ENCODE measurements around the gene DPP10. TPM values are rescaled to one million over a fixed set of nuclear protein-coding genes. Genes with fewer than 3 reads are reported as not detected.

Gene DPP10
- total and polyA plus RNA-seq, 2 of the 13 experiments (the other 11 are each of a cell fraction or from before 2014, with no cell fraction given) = 0.95 to 1.7 TPM

DNA sequence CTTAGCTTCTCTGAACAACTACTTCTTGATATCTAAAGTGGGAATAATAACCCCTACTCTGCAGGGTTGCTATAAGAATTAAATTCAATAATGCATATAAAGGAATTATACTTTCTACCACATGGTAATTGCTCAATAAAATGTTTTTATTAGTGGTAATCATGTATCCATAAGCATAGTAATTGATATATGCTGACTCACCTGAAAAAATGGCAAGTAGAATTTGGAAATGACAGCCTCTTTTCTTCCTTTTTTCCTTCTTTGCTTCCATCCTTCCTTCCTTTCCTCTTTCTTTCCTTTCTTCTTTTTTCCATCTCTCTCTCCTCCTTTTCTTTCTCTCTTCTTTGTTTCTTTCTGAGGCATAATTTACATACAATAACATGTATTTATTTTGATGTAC lies 65.3 kb downstream of the DPP10 start:
- H3K27ac ChIP-seq (ENCODE audit: extremely low read length, insufficient read depth, low read length) = no peak overlapping the region
- intact Hi-C loops (cut with micrococcal nuclease; ENCODE audit: unreplicated experiment) = no loop called here
- peaks cover 0 to 5% of the 10 kb centered on the region in 2 experiments; a peak in 2 of 5 replicates for H3K27me3 ChIP-seq (ENCODE audit: control insufficient read depth in 1 of 2, insufficient read depth in 2 of 2, low read length in 2 of 2)
- H3K9me3 ChIP-seq (ENCODE audit: low read length) = no peaks in the 10 kb centered on the region
- no peak for ATAC-seq
- no peaks in the 10 kb centered on the region for H3K4me1 ChIP-seq (ENCODE audit: insufficient read depth, low read length)
- H4K20me1 ChIP-seq (ENCODE audit: insufficient read depth, low read length) = no peaks in the 10 kb centered on the region
- TF ChIP-seq MED13 (CRISPR knock-in tag; IDR thresholded peaks at IDR 0.05) = no peak
- peak; percentile 82 to 86 for TF ChIP-seq MAFK (conservative IDR thresholded peaks at IDR 0.05 in 1 of 2, IDR thresholded peaks at IDR 0.05 in 1 of 2; ENCODE audit: low read length in 2 of 2)
- TF ChIP-seq ESRRA (CRISPR knock-in tag; IDR thresholded peaks at IDR 0.05; ENCODE audit: low read depth) = no peak
- no peak for TF ChIP-seq HMG20A (CRISPR knock-in tag; IDR thresholded peaks at IDR 0.05; ENCODE audit: borderline replicate concordance)
- TF ChIP-seq MYC (CRISPR knock-in tag; IDR thresholded peaks at IDR 0.05; ENCODE audit: borderline replicate concordance) = no peak
- no peak for TF ChIP-seq ASH2L (IDR thresholded peaks at IDR 0.05; ENCODE audit: insufficient read length, low read depth, low read length)
- TF ChIP-seq, protein P1, sequence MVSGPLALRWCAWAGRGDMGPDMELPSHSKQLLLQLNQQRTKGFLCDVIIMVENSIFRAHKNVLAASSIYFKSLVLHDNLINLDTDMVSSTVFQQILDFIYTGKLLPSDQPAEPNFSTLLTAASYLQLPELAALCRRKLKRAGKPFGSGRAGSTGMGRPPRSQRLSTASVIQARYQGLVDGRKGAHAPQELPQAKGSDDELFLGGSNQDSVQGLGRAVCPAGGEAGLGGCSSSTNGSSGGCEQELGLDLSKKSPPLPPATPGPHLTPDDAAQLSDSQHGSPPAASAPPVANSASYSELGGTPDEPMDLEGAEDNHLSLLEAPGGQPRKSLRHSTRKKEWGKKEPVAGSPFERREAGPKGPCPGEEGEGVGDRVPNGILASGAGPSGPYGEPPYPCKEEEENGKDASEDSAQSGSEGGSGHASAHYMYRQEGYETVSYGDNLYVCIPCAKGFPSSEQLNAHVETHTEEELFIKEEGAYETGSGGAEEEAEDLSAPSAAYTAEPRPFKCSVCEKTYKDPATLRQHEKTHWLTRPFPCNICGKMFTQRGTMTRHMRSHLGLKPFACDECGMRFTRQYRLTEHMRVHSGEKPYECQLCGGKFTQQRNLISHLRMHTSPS (CRISPR knock-in tag; IDR thresholded peaks at IDR 0.05; ENCODE audit: low read depth) = no peak
- peak; percentile 84 for TF ChIP-seq MAFF (IDR thresholded peaks at IDR 0.05; ENCODE audit: low read depth, low read length)
- no peak for TF ChIP-seq ZBTB42 (CRISPR knock-in tag; IDR thresholded peaks at IDR 0.05)
- CTCF ChIA-PET (ENCODE audit: low intra/inter-chr PET ratio, low total read pairs) = no interaction called here
- no peak overlapping the region for H3K9ac ChIP-seq (ENCODE audit: insufficient read depth, low read depth, low read length)
- no peak for FAIRE-seq
- no peak overlapping the region for H2AFZ ChIP-seq (ENCODE audit: low read length)
- in situ Hi-C loops (cut with HindIII; ENCODE audit: extremely low pct_ligation_motif_present, low pct_unique_long_range_greater_than_20kb) = no loop called here
- no peaks in the 10 kb centered on the region for H3K36me3 ChIP-seq (replicated peaks in 1 of 2; ENCODE audit: control insufficient read depth in 1 of 2, insufficient read depth in 2 of 2, low read length in 2 of 2)
- POLR2A ChIA-PET = no interaction called here
- no TSS peak for BruUV-seq (replicated peaks)
- no peak overlapping the region for H3K4me3 ChIP-seq (replicated peaks in 1 of 3; ENCODE audit: insufficient read depth in 1 of 3, low read depth in 2 of 3, low read length in 3 of 3)
- no peak for DNase-seq (ENCODE audit: low spot score)
- H3K4me2 ChIP-seq (ENCODE audit: low read depth, low read length) = no peak overlapping the region
- no peaks in the 10 kb centered on the region for H3K79me2 ChIP-seq (ENCODE audit: insufficient read depth, low read length)

Measured in HepG2 (cell line).